Measurements from ENCODE around the gene ZSWIM1. TPM values are rescaled to one million over a fixed set of nuclear protein-coding genes. Genes with fewer than 3 reads are reported as not detected.

ZSWIM1 gene
- total and polyA plus RNA-seq, 2 of the 4 experiments (the other 2 are of a cell fraction), result 4.2 to 10.0 TPM

DNA sequence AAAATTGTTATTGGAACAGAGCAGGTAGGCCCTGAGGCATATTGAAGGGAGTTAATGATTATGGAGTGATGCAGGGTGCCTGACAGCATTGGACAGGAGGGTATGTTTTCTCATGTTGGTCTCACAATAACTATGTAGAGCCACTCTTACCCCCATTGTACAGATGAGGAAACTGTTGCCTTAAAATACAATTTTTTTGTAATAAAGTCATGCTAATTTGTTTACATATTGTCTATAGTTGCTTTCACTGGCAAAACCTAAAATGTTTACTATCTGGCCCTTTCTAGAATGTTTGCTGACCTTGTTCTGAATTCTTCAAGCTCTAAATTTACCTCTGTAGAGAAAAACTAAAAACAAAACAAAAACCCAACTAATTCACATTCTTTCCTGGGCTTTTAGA lies 29.5 kb upstream of the ZSWIM1 start:
- H4K91ac ChIP-seq (ENCODE audit: insufficient read depth, low read depth, low read length), result no peak overlapping the region
- H3K9me1 ChIP-seq (ENCODE audit: insufficient read depth, low read length), result peaks cover 11% of the 10 kb centered on the region
- ChIA-PET CTCF (interaction anchor here (0.8 kb wide), 1 partner anchor 25 kb away, joined by 3 read pairs; no protein-coding TSS in a partner anchor), POLR2A (ENCODE audit: unreplicated experiment) (no interaction called here)
- no TSS peak for BruUV-seq (replicated peaks)
- intact Hi-C loops (cut with micrococcal nuclease), result no loop called here
- ATAC-seq (ENCODE audit: low read depth) (no peak), DNase-seq (no peak)
- dilution Hi-C loops (cut with HindIII; ENCODE audit: low sequenced_read_pairs, unreplicated experiment), result no loop called here
- peaks cover 28% of the 10 kb centered on the region for H3K36me3 ChIP-seq (ENCODE audit: control insufficient read depth, insufficient read depth, low read length)
- in situ Hi-C loops (cut with MboI; ENCODE audit: low sequenced_read_pairs), result no loop called here
- peaks cover 13 to 51% of the 10 kb centered on the region in 2 experiments for H3K79me1 ChIP-seq (ENCODE audit: low read depth in 1 of 2, low read length in 2 of 2)
- H4K8ac ChIP-seq (ENCODE audit: low read depth in 2 of 2, low read length in 2 of 2), result no peak overlapping the region
- H4K5ac ChIP-seq (ENCODE audit: low read depth, low read length), result no peak overlapping the region
- no peaks in the 10 kb centered on the region for H3K9me3 ChIP-seq (ENCODE audit: control insufficient read depth, insufficient read depth, low read length)
- H3K14ac ChIP-seq (replicated peaks; ENCODE audit: low read depth, low read length), result no peak overlapping the region
- no peak overlapping the region for H2BK20ac ChIP-seq (ENCODE audit: low read depth, low read length)
- no peak overlapping the region for H2BK5ac ChIP-seq (ENCODE audit: low read depth, low read length, poor library complexity, severe bottlenecking)
- H3K4me2 ChIP-seq (ENCODE audit: low read depth, low read length), result no peak overlapping the region
- peaks cover 4% of the 10 kb centered on the region; the same call in 1 of the 2 replicates for H3K4me1 ChIP-seq (ENCODE audit: control insufficient read depth, insufficient read depth, low read length)
- no peak overlapping the region for H3K4me3 ChIP-seq (ENCODE audit: insufficient read depth, low read depth, low read length)
- H2AK5ac ChIP-seq (ENCODE audit: low read depth, low read length), result no peak overlapping the region
- no peak overlapping the region for H3K27ac ChIP-seq (ENCODE audit: insufficient read depth, low read length)
- no peak overlapping the region for H2BK120ac ChIP-seq (ENCODE audit: low read depth, low read length)
- H3K4ac ChIP-seq (ENCODE audit: low read depth, low read length), result no peak overlapping the region
- H3K56ac ChIP-seq (ENCODE audit: extremely low read depth, insufficient read depth, low read length), result no peak overlapping the region
- no peak overlapping the region for H2BK15ac ChIP-seq (ENCODE audit: low read depth, low read length)
- H3K23ac ChIP-seq (ENCODE audit: low read depth, low read length), result no peak overlapping the region
- no peak overlapping the region for H3K18ac ChIP-seq (ENCODE audit: low read depth, low read length)
- H2AK9ac ChIP-seq (replicated peaks; ENCODE audit: low read depth, low read length, poor library complexity), result no peak overlapping the region
- H4K20me1 ChIP-seq (ENCODE audit: insufficient read depth, low read length), result peaks cover 5% of the 10 kb centered on the region; the same call in 1 of the 2 replicates
- no peak overlapping the region for H3K9ac ChIP-seq (ENCODE audit: low read depth, low read length)
- TF ChIP-seq MAZ (IDR thresholded peaks at IDR 0.05; ENCODE audit: borderline replicate concordance, low read depth, low read length), result no peak
- TF ChIP-seq CHD1 (IDR thresholded peaks at IDR 0.05; ENCODE audit: low read depth, low read length), result no peak
- no peak for TF ChIP-seq USF2 (IDR thresholded peaks at IDR 0.05; ENCODE audit: low read depth, low read length)
- TF ChIP-seq POLR2A (IDR thresholded peaks at IDR 0.05; ENCODE audit: low read depth, low read length), result no peak
- no peak for TF ChIP-seq MXI1 (IDR thresholded peaks at IDR 0.05; ENCODE audit: borderline replicate concordance, low read depth, low read length)
- TF ChIP-seq FOS (IDR thresholded peaks at IDR 0.05; ENCODE audit: low read depth, low read length), result no peak
- no peak for TF ChIP-seq ELK1 (IDR thresholded peaks at IDR 0.05; ENCODE audit: borderline replicate concordance, low read depth, low read length)
- no peak for TF ChIP-seq RCOR1 (IDR thresholded peaks at IDR 0.05; ENCODE audit: insufficient replicate concordance, low read length)
- no peak for TF ChIP-seq NFE2L2 (IDR thresholded peaks at IDR 0.05; ENCODE audit: low read depth, low read length)
- no peak overlapping the region for H2AFZ ChIP-seq (replicated peaks; ENCODE audit: low read length, poor library complexity)
- no peaks in the 10 kb centered on the region for H3K27me3 ChIP-seq (ENCODE audit: control insufficient read depth, insufficient read depth, low read length)
